Ecto neural progenitor cell (in vitro differentiated cells): ENCODE data around the gene NFX1.
"Not testable (repeated sequence)": the region's sequence is repeated elsewhere in the genome, so short reads cannot be mapped to it uniquely, and the experiment has no call there.

Experiments
- DNase-seq: peaks from one replicate; pipeline ENCODE4 v3.0.0-alpha.2; 2018; ENCODE audit warnings: low spot score

The NFX1 gene

GRCh38 chr9:33310748-33311147 lies 20.4 kb downstream of the NFX1 start:
- no peak for DNase-seq

DNA sequence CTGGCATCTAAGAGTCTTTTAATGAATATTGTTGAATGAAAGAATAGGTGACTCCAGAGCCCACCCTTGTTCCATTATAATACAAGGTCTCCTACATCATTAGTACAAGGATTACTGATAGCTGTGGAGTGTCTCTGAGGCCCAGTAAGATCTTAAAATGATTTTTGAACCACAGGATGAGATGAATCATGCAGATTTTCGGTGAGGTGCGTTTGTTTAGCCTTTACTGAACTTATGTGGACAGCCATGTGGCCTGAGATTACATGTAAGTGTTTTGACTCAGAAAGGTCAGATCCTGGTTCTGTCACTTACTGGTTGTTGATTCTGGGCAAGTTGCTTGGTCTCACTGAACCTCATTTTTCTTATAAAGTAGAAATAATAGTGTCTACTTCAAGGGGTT lies 21.6 kb downstream of the NFX1 start:
- DNase-seq = no peak

GRCh38 chr9:33315371-33315770 lies 25.1 kb downstream of the NFX1 start:
- no peak for DNase-seq

- not testable (repeated sequence) for DNase-seq
Observed at GRCh38 chr9:33317136-33317535, 26.8 kb downstream of the NFX1 start.

DNA sequence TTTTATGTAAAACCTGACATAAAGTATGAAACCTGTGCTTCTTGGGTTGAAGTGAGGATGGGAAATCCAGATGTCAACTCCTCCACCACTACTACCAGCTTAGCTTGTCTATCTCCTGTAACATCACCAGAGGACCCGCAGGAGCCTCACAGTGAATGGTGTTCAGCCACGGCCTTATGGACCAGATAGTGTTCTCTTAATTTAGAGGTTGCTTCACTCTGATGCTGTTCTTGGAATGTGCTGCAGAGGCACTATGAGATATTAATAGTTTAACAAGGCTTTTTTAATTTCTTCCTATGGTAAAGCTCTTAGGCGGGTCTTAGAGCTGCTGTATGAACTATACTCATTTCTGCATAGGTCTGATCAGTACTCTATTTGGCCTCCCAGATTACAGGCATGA lies 27.9 kb downstream of the NFX1 start:
- no peak for DNase-seq

DNA sequence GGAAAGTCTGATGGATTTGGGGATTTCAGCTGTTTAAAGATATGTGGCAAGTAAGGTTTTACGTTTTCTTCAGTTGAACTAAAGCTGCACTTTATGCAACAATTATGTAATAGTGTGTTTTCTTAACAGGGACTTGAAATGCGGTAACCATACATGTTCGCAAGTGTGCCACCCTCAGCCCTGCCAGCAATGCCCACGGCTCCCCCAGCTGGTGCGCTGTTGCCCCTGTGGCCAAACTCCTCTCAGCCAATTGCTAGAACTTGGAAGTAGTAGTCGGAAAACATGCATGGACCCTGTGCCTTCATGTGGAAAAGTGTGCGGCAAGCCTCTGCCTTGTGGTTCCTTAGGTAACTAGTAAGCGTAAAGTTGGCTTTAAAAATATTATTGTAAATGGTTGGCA lies 28.5 kb downstream of the NFX1 start:
- no peak for DNase-seq

DNA sequence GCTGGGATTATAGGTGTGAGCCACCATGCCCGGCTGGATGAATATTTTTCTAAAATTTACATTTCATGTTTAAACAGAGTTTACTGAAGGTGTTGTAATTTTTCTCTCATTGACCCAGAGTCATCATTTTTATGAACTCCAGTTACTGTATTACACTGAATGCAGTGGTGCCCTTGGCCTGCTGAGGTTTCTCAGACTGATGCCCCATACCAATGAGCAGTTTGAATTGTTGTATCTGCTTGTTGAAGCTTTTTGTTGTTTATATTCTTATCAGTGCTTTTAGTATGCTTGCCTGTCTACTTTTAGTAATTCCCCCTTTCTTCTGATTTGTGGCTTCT lies 29.9 kb downstream of the NFX1 start:
- DNase-seq = no peak

GRCh38 chr9:33320568-33321261 lies 30.4 kb downstream of the NFX1 start:
- no peak for DNase-seq

GRCh38 chr9:33329117-33329563 lies 38.8 kb downstream of the NFX1 start:
- no peak for DNase-seq

DNA sequence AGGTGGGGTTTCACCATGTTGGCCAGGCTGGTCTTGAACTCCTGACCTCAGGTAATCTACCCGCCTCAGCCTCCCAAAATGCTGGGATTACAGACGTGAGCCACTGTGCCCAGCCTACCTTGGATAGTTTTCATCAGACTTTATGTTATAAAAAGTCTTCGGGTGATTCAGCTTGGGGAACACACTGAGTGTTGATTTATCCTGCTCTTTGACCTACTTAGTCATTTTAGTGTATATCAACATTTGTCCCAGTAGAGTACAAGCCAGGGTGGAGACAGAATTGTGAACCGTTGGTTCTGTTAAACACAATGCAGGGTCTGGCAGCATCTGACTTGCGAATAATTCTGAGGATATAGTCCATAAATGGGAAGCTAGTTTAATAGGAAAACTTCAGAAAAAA lies 39.7 kb downstream of the NFX1 start:
- no peak for DNase-seq

- no peak for DNase-seq
Observed at GRCh38 chr9:33331377-33331891, 41.1 kb downstream of the NFX1 start.

- DNase-seq = no peak
Observed at GRCh38 chr9:33332011-33332410, 41.7 kb downstream of the NFX1 start.

- DNase-seq = not testable (repeated sequence)
Observed at GRCh38 chr9:33332956-33333355, 42.6 kb downstream of the NFX1 start.

DNA sequence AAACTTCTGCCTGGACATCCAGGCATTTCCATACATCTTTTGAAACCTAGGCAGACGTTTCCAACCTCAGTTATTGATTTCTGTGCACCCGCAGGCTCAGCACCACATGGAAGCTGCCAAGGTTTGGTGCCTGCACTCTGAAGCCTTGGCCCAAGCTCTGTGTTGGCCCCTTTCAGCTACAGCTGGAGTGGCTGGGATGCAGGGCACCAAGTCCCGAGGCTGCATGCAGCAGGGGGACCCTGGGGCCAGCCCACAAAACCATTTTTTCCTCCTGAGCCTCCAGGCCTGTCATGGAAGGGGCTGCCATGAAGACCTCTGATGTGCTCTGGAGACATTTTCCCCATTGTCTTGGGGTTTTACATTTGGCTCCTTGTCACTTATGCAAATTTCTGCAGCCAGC lies 49.9 kb downstream of the NFX1 start:
- no peak for DNase-seq

- no peak for DNase-seq
Observed at GRCh38 chr9:33341182-33341581, 50.9 kb downstream of the NFX1 start.

DNA sequence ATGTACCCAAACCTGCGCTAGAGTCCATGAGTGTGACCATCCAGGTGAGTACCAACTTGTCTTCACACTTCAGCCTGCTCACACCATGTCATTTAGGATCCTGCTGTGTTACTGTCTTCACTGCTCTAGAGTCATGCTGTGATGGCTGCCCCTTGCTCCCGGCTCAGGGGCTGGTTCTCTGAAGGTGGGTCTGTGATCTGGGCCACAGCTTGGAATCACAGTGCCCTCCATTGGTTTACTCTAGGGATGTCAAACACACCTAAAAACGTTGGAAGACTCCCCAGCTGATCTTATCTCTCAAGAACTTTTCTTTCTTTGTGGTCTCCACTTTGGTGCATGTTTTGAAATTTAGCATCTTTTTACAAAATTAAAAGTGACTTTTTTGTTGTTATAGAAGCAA lies 53.8 kb downstream of the NFX1 start:
- DNase-seq = no peak

DNA sequence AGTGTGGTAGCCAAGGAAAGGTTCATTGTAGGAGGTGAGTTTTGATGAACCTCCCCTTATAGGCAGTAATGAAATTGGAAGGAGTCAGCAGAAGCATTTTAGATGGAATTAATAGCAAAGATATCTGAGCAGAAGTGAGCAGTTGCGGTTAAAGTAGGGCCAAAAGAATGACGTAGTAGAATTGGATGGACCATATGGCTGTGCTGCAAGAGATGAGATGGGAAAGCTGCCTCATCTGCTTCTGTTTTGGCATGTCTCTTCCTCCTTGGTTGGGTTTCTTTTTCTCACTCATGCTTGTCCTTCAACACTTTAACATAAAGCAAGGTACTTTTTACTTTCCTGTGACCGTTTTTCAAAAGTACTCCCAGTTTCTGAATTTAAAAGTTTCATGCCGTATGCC lies 56.2 kb downstream of the NFX1 start:
- DNase-seq = no peak

DNA sequence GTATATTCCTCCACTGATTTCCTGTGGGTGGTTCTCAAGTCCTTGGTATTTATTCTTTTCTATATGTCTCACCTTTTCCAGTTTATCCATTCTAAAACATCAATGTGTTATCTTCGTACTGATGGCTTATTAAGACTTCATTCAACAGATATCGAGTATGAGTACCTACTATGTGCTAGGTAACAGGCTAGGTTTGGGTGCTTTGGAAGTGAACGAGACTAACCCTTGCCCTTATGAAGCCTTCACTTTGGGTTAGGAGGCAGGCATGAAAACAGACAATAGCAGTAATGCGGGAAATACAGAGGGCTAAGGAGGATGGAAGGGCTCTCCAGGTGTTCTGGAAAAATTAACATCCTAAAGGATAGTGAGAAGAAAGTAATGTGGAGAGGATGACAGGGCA lies 58.7 kb downstream of the NFX1 start:
- no peak for DNase-seq

- DNase-seq = no peak
Observed at GRCh38 chr9:33349743-33350142, 59.4 kb downstream of the NFX1 start.

DNA sequence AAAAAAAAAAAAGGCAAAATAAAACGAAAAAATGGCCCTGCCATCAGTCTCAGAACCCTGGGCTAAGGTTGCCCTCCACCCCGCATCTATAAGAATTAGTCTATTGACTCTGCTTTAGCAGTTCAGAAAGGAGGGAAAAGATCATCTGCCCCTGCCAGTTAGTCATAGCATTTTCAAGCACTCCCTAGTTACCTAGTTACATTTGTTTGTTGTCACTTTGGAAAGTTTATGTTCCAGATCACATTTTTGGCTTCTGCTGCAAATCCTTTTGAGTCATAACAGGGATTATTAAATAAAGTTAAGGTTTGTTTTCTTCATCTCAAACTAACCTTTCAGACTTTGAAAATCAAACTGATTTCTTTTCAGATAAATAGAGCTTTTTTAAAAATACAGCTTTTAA lies 60.0 kb downstream of the NFX1 start:
- DNase-seq = no peak

DNA sequence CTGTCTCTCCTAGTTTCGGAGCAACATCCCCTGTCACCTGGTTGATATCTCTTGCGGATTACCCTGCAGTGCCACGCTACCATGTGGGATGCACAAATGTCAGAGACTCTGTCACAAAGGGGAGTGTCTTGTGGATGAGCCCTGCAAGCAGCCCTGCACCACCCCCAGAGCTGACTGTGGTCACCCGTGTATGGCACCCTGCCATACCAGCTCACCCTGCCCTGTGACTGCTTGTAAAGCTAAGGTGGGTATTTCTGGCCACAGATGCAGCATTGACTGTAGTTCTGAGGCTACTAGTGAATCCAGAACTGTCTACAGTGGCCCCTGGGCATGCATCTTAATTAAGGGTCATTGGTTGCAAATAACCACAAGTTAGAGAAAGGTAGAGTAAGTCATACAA lies 61.2 kb downstream of the NFX1 start:
- no peak for DNase-seq

DNA sequence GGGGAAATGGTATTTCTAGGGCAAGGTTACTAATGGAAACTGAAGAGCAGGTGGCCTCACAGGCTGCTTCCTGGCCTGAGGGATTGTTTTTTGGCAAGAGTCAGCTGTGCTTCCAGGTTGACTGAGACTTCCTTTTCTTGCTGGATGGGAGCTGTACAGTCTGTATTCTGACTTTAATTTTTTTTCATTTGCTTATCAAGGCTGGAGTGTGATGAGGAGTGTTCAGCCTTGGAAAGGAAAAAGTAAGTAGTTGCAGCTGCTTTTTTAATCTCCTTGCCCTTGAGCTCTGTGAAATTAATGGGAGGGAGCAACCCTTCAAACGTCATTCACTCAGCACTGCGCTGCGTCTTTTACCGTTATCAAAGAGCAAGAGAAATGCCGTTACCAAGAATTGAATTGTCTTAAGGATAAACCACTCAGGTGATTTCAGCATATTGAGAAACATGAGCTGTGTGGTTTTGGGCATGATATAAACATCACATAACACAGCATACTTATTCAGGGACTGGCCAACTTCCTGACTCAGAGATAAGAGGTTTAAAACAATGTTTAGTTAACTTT lies 64.4 kb downstream of the NFX1 start:
- DNase-seq = no peak

DNA sequence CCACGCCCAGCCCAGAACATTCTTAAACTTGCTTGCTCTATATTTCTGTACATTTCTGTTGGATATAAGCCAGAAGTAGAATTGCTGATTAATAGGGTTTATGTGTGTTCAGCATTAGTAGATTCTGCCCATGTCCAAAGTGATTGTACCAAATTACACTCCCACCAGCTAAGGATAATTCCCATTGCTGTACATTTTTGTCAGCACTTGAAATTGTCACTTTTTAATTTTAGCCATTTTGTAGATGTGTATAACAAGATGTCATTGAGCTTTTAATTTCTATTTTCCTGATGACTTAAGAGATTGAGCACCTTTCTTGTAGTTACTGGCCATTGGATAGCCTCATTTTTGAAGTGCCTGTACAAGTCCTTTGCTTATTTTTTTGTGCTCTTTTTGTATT lies 65.6 kb downstream of the NFX1 start:
- DNase-seq = no peak

- DNase-seq = not testable (repeated sequence)
Observed at GRCh38 chr9:33358641-33359040, 68.3 kb downstream of the NFX1 start.
